HL-60 (cell line): ENCODE measurements around the gene ITGB1BP2.

Source experiments
- CTCF ChIP-seq: IDR thresholded peaks from one replicate; pipeline ENCODE4 v1.5.1; 2011; ENCODE audit warnings: low read length, control low read depth, inconsistent platforms; ENCODE audit not compliant: insufficient read depth
- REST ChIP-seq: IDR thresholded peaks from 2 replicates; pipeline ENCODE4 v1.6.1; 2012; ENCODE audit warnings: low read depth; ENCODE audit not compliant: insufficient replicate concordance

- TF ChIP-seq CTCF (no peak), REST (no peak)
These were observed 1.1 kb downstream of the ITGB1BP2 start for GRCh38 chrX:71302461-71303213.
